Measurements from ENCODE around the gene HSD17B14. TPM values are rescaled to one million over a fixed set of nuclear protein-coding genes. Genes with fewer than 3 reads are reported as not detected.

Gene HSD17B14
- total and polyA plus RNA-seq, 9 of the 15 experiments (the other 6 are each of a cell fraction or from before 2014, with no cell fraction given): 0.16 TPM; not detected in 8

- peak; percentile 50; the same call in 1 of the 2 replicates for TF ChIP-seq AFF4 (CRISPR knock-in tag; IDR thresholded peaks at IDR 0.05)
- TF ChIP-seq ZBTB17 (CRISPR knock-in tag; IDR thresholded peaks at IDR 0.05): peak; percentile 86
- peak; percentile 45 for TF ChIP-seq USF1 (CRISPR knock-in tag; IDR thresholded peaks at IDR 0.05)
- TF ChIP-seq RBM25 (IDR thresholded peaks at IDR 0.05; ENCODE audit: low read depth, low read length, severe bottlenecking): no peak
- TF ChIP-seq ELK1 (CRISPR knock-in tag; IDR thresholded peaks at IDR 0.05): no peak
- TF ChIP-seq SP2 (IDR thresholded peaks at IDR 0.05; ENCODE audit: extremely low read depth, low read depth, low read length, poor library complexity, severe bottlenecking): no peak
- TF ChIP-seq FOXO4 (CRISPR knock-in tag; IDR thresholded peaks at IDR 0.05): 0 out of 2 replicates have a peak, but pooled peaks have one; percentile 69
- peak; percentile 86 for TF ChIP-seq TFAP4 (CRISPR knock-in tag; IDR thresholded peaks at IDR 0.05; ENCODE audit: borderline replicate concordance)
- peak; percentile 45; the same call in 1 of the 2 replicates for TF ChIP-seq HDAC2 (IDR thresholded peaks at IDR 0.05)
- TF ChIP-seq NFIX (CRISPR knock-in tag; IDR thresholded peaks at IDR 0.05; ENCODE audit: low read depth): no peak
- no peak for TF ChIP-seq ZNF57 (CRISPR knock-in tag; IDR thresholded peaks at IDR 0.05)
- peak in 1 of 2 experiments; percentile 77; a peak in 1 of 3 replicates for TF ChIP-seq CBX3 (IDR thresholded peaks at IDR 0.05; ENCODE audit: borderline replicate concordance in 1 of 2, low read length in 2 of 2)
- peak; percentile 93 for TF ChIP-seq STAG1 (CRISPR knock-in tag; IDR thresholded peaks at IDR 0.05; ENCODE audit: borderline replicate concordance)
- TF ChIP-seq HOXB6 (CRISPR knock-in tag; IDR thresholded peaks at IDR 0.05; ENCODE audit: borderline replicate concordance): no peak
- TF ChIP-seq JUNB (CRISPR knock-in tag; conservative IDR thresholded peaks at IDR 0.05): no peak
- TF ChIP-seq CHD2 (IDR thresholded peaks at IDR 0.05; ENCODE audit: low read depth, low read length): peak; percentile 61
- TF ChIP-seq SNIP1 (IDR thresholded peaks at IDR 0.05; ENCODE audit: low read depth): no peak
These were observed 41.1 kb downstream of the HSD17B14 start (continued) for GRCh38 chr19:48795055-48795684.

Data from K562 (cell line).